ENCODE measurements around the gene CPED1.

DNA sequence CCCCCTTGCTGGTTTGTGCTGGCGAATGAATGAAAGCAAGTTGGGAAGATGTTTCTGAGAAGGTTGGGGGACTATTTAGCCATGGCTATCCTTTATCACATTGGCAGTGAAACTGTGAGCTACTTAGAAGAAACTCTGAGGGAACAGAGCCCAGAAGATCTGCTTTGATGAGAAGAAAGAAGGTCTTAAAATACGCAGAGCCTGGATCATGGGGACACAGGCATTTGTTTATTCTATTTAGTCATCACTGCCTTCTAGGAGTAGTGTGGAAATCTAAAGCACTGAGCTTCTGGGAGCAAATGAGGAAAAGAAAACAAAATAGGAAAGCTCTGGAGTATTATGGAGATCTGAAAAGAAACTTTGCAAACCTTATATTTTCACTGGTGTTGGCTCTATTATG lies 28.5 kb downstream of the CPED1 start:
- TF ChIP-seq, protein P1, sequence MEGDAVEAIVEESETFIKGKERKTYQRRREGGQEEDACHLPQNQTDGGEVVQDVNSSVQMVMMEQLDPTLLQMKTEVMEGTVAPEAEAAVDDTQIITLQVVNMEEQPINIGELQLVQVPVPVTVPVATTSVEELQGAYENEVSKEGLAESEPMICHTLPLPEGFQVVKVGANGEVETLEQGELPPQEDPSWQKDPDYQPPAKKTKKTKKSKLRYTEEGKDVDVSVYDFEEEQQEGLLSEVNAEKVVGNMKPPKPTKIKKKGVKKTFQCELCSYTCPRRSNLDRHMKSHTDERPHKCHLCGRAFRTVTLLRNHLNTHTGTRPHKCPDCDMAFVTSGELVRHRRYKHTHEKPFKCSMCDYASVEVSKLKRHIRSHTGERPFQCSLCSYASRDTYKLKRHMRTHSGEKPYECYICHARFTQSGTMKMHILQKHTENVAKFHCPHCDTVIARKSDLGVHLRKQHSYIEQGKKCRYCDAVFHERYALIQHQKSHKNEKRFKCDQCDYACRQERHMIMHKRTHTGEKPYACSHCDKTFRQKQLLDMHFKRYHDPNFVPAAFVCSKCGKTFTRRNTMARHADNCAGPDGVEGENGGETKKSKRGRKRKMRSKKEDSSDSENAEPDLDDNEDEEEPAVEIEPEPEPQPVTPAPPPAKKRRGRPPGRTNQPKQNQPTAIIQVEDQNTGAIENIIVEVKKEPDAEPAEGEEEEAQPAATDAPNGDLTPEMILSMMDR (IDR thresholded peaks at IDR 0.05) = no peak
- no peak for TF ChIP-seq POLR2A (IDR thresholded peaks at IDR 0.05)
